A375 (cell line): ENCODE data around the gene KIF24. TPM values are rescaled to one million over a fixed set of nuclear protein-coding genes. Genes with fewer than 3 reads are reported as not detected.

Source experiments
- small RNA-seq: library from RNA; depleted of rRNA; stranded (forward); fragments of <200 nt; gene quantifications from one replicate; pipeline ENCODE3, GENCODE V24; 2014
- total RNA-seq: library from RNA; depleted of rRNA; stranded (reverse); fragments of >200 nt; shearing (Covaris generic); gene quantifications from 2 replicates; pipeline ENCODE4 v1.2.3, GENCODE V29; 2014; rRNA removed

The KIF24 gene
- 4.5 and 4.6 TPM in 2 replicates for total RNA-seq

GRCh38 chr9:34328987-34329832, at the start of gene KIF24, which contains the start of gene NUDT2:
Gene KIF24, minus strand, starts transcription at chr9:34329268. Its CDS starts 17,922 bp downstream, at chr9:34311346.
Gene NUDT2, plus strand, starts transcription at chr9:34329569. Its CDS starts 9,471 bp downstream, at chr9:34339040.

GRCh38 chr9:34376596-34377403, 47.7 kb upstream of the KIF24 start, which contains the start of gene MYORG:
Gene MYORG, minus strand, starts transcription at chr9:34376898. Its CDS starts 3,955 bp downstream, at chr9:34372943.

Small RNA genes lying within 50 kb of the gene (small RNA-seq; reads per million reads assigned to genes)
- gene RNU2-50P, result 0.33 reads per million

Other genes with a start within 250 kb of the KIF24 start
- gene DCAF12, start 202.6 kb downstream of the KIF24 start, total RNA-seq, result 15.6 and 17.1 TPM in 2 replicates
- 17.9 and 19.4 TPM in 2 replicates for gene UBAP1, start 150.2 kb downstream of the KIF24 start, total RNA-seq
- 23.8 and 37.5 TPM in 2 replicates for gene NUDT2, start 301 bp upstream of the KIF24 start, total RNA-seq
- 1.0 and 1.2 TPM in 2 replicates for gene MYORG, start 47.6 kb upstream of the KIF24 start, total RNA-seq
- gene FAM219A, start 129.3 kb upstream of the KIF24 start, total RNA-seq, result 9.7 and 9.8 TPM in 2 replicates
- gene DNAI1, start 129.5 kb upstream of the KIF24 start, total RNA-seq, result 0.11 TPM in 1 of 2 replicates, not detected in the other
- gene ENHO, start 193.7 kb upstream of the KIF24 start, total RNA-seq, result not detected in 2 replicates